WTC11 (cell line): ENCODE data around the gene GRPEL2.

Experiments
- CREB1 ChIP-seq: sonication (generic); formaldehyde crosslinking; IDR thresholded peaks from 2 replicates; pipeline ENCODE4 v1.8.0; 2023; ENCODE audit warnings: mild to moderate bottlenecking, missing genetic modification reagents
- CTCF ChIP-seq: fragments of 200-600 bp; IDR thresholded peaks from 2 replicates; pipeline ENCODE4 v1.8.0; 2022; ENCODE audit warnings: antibody characterized with exemption
- ELF4 ChIP-seq: sonication (generic); formaldehyde crosslinking; IDR thresholded peaks from 2 replicates; pipeline ENCODE4 v1.8.1; 2022; ENCODE audit warnings: low read depth, mild to moderate bottlenecking, moderate library complexity, missing genetic modification reagents
- ETV6 ChIP-seq: sonication (generic); formaldehyde crosslinking; IDR thresholded peaks from 2 replicates; pipeline ENCODE4 v1.8.1; 2022; ENCODE audit warnings: mild to moderate bottlenecking, missing genetic modification reagents
- IRF1 ChIP-seq: sonication (generic); formaldehyde crosslinking; IDR thresholded peaks from 2 replicates; pipeline ENCODE4 v1.8.0; 2023; ENCODE audit warnings: missing genetic modification reagents
- OVOL2 ChIP-seq: fragments of 250-450 bp; sonication (Bioruptor Pico); IDR thresholded peaks from 2 replicates; pipeline ENCODE4 v1.9.0; 2021; ENCODE audit warnings: mild to moderate bottlenecking, borderline replicate concordance
- TEAD1 ChIP-seq: sonication (generic); formaldehyde crosslinking; IDR thresholded peaks from 2 replicates; pipeline ENCODE4 v1.8.0; 2022; ENCODE audit warnings: mild to moderate bottlenecking, missing genetic modification reagents
- ZNF121 ChIP-seq: sonication (generic); formaldehyde crosslinking; IDR thresholded peaks from 2 replicates; pipeline ENCODE4 v1.8.0; 2023; ENCODE audit warnings: missing genetic modification reagents
- ZNF232 ChIP-seq: sonication (generic); formaldehyde crosslinking; IDR thresholded peaks from 2 replicates; pipeline ENCODE4 v1.8.0; 2022; ENCODE audit warnings: mild to moderate bottlenecking, missing genetic modification reagents
- ZNF263 ChIP-seq: sonication (generic); formaldehyde crosslinking; IDR thresholded peaks from 2 replicates; pipeline ENCODE4 v1.8.1; 2022; ENCODE audit warnings: low read depth, mild to moderate bottlenecking, moderate library complexity, missing genetic modification reagents
- TF ChIP-seq, protein P1 (sequence below): sonication (generic); formaldehyde crosslinking; IDR thresholded peaks from 2 replicates; pipeline ENCODE4 v1.8.1; 2023; ENCODE audit warnings: mild to moderate bottlenecking, missing genetic modification reagents, moderate library complexity

DNA sequence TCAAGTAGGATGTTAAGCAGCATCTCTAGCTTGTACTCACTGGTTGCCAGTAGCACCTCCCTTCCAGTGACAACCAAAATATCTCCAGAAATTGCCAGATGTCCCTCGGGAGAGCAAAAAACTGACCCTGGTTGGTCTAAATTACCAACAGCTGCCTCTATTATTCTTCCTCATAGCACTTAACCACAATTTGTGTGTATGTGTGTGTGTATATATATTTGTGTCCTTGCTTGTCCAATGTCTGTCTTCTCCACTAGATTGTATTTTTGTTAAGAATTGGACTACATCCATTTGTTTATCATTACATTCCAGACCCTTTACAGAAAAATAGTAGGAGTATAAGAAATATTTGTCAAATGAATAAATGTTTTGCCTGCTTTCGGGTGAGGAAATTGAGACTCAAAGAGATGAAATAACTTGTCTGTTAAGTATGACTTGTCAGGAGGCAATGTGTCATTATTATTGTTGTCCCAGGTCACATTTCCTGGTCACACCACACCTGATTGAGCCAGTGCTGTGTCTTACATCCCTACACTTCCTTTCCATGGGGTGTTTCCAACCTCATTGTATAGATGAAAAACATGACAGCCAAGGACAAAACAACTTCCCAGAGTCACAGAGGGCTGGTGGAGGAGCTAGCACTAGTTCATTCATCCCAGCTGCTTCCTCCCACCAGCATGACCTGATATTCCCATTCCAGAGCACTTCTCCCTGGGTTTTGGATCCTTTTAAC lies 11.4 kb upstream of the GRPEL2 start:
- TF ChIP-seq OVOL2 (CRISPR knock-in tag) = no peak
- TF ChIP-seq CTCF = no peak
- TF ChIP-seq IRF1 (CRISPR knock-in tag) = no peak
- TF ChIP-seq ETV6 (CRISPR knock-in tag) = no peak
- no peak for TF ChIP-seq TEAD1
- TF ChIP-seq, protein P1, sequence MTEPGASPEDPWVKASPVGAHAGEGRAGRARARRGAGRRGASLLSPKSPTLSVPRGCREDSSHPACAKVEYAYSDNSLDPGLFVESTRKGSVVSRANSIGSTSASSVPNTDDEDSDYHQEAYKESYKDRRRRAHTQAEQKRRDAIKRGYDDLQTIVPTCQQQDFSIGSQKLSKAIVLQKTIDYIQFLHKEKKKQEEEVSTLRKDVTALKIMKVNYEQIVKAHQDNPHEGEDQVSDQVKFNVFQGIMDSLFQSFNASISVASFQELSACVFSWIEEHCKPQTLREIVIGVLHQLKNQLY (CRISPR knock-in tag) = no peak
- no peak for TF ChIP-seq ZNF232 (CRISPR knock-in tag)
- TF ChIP-seq ELF4 (CRISPR knock-in tag) = no peak
- no peak for TF ChIP-seq ZNF263 (CRISPR knock-in tag)
- TF ChIP-seq CREB1 (CRISPR knock-in tag) = no peak
- no peak for TF ChIP-seq ZNF121 (CRISPR knock-in tag)
